GM21737 (cell line): ENCODE results near the gene TPRA1.
"Not testable (repeated sequence)": the region's sequence is repeated elsewhere in the genome, so short reads cannot be mapped to it uniquely, and the experiment has no call there.

Experiments
- ATAC-seq: cut with Tn5 transposase; IDR thresholded peaks from one replicate; pipeline ENCODE4 v1.9.1; 2021; ENCODE audit warnings: mild to moderate bottlenecking, moderate library complexity; ENCODE audit not compliant: unreplicated experiment

TPRA1 gene

GRCh38 chr3:127616836-127617605 is 26.5 kb upstream of the TPRA1 start:
- no peak for ATAC-seq

GRCh38 chr3:127615631-127616305 is 25.2 kb upstream of the TPRA1 start:
- ATAC-seq, result no peak

- ATAC-seq, result no peak
Measured at GRCh38 chr3:127614928-127615589, 24.5 kb upstream of the TPRA1 start.

- no peak for ATAC-seq
Measured at GRCh38 chr3:127613406-127613805, 22.9 kb upstream of the TPRA1 start.

- ATAC-seq, result no peak
Measured at GRCh38 chr3:127612966-127613365, 22.4 kb upstream of the TPRA1 start.

GRCh38 chr3:127611251-127611650 is 20.7 kb upstream of the TPRA1 start:
- ATAC-seq, result no peak

GRCh38 chr3:127610105-127610504 is 19.6 kb upstream of the TPRA1 start:
- ATAC-seq, result no peak

GRCh38 chr3:127608362-127608718 is 17.8 kb upstream of the TPRA1 start:
- no peak for ATAC-seq

- ATAC-seq, result no peak
Measured at GRCh38 chr3:127607675-127608361, 17.3 kb upstream of the TPRA1 start.

GRCh38 chr3:127606981-127607595 is 16.6 kb upstream of the TPRA1 start:
- no peak for ATAC-seq

- no peak for ATAC-seq
Measured at GRCh38 chr3:127606086-127606805, 15.7 kb upstream of the TPRA1 start.

GRCh38 chr3:127605547-127605946 is 15.0 kb upstream of the TPRA1 start:
- not testable (repeated sequence) for ATAC-seq

- no peak for ATAC-seq
Measured at GRCh38 chr3:127604546-127605165, 14.1 kb upstream of the TPRA1 start.

GRCh38 chr3:127604035-127604434 is 13.5 kb upstream of the TPRA1 start:
- no peak for ATAC-seq

GRCh38 chr3:127600749-127601456 is 10.4 kb upstream of the TPRA1 start:
- ATAC-seq, result no peak

GRCh38 chr3:127598841-127599570 is 8.5 kb upstream of the TPRA1 start:
- ATAC-seq, result no peak

GRCh38 chr3:127597020-127597771 is 6.7 kb upstream of the TPRA1 start:
- ATAC-seq, result no peak

GRCh38 chr3:127595303-127595702 is 4.8 kb upstream of the TPRA1 start:
- no peak for ATAC-seq
